ENCODE data around the gene C1orf167.

DNA sequence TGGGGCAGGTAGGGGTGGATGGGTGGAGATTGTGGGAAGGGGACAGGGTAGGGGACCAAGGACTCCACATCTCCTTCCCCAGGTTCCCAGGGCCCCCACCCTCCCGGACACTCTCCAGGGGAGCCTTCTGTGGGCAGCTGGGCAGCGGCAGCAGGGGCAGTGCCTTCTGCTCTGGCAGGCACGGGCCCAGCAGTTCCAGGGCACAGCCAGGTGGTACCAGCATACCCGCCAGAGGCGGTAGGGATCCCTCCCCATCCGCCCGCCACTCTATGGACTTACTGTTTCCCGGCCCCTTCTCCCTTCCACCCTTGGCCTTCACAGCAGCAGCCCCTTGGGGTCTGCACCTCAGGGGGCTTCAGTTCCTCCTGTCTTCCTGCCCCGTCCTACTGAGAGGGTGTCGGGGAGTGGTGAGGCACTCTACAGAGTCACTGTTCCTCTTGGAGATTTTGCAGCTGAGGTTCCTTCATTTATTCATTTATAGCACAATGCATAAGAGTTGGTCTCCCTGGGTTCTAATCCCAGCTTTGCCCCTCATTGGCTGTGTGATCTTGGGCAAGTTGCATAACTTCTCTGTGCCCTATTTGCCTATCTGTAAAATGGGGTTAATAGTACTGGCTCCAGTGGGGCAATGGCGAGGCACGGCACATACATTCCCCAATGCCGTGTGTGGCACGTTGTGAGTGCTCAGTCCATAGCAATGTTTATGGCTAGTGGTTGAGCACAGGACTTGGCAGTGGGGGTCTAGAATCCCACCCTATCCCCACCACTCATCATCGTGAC, 17.0 kb downstream of the C1orf167 start:
- TF ChIP-seq POLR2AphosphoS5 (IDR thresholded peaks at IDR 0.05; ENCODE audit: low read depth) = no peak
- TF ChIP-seq EZH2 (IDR thresholded peaks at IDR 0.05; ENCODE audit: low read depth, unreplicated experiment) = no peak
- no peak for TF ChIP-seq CTCF (conservative IDR thresholded peaks at IDR 0.05; ENCODE audit: low read depth in 2 of 2)
- no peak for TF ChIP-seq EZH2phosphoT487 (IDR thresholded peaks at IDR 0.05; ENCODE audit: unreplicated experiment)
- no peak for TF ChIP-seq REST (IDR thresholded peaks at IDR 0.05; ENCODE audit: unreplicated experiment)
- no peak for TF ChIP-seq ZNF114 (CRISPR knock-in tag; IDR thresholded peaks at IDR 0.05)
- no peak for TF ChIP-seq ZNF331 (CRISPR knock-in tag; IDR thresholded peaks at IDR 0.05; ENCODE audit: low read depth)
